Measurements from ENCODE around the gene MYL2.
"Not testable (repeated sequence)": the region's sequence is repeated elsewhere in the genome, so short reads cannot be mapped to it uniquely, and the experiment has no call there.

DNA sequence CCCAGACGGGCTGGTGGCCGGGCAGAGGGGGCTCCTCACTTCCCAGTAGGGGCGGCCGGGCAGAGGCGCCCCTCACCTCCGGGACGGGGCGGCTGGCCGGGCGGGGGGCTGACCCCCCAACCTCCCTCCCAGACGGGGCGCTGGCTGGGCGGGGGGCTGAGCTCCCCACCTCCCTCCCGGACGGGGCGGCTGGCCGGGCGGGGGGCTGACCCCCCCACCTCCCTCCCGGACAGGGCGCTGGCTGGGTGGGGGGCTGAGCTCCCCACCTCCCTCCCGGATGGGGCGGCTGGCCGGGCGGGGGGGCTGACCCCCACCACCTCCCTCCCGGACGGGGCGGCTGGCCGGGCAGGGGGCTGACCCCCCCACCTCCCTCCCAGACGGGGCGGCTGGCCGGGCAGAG is 30.1 kb upstream of the MYL2 start:
- TF ChIP-seq CTCF (IDR thresholded peaks at IDR 0.05; ENCODE audit: low read depth, low read length, missing input control); RAD21 (IDR thresholded peaks at IDR 0.05): not testable (repeated sequence)
